Ovary (tissue), 9 donors: ENCODE results near the gene FUOM. TPM values are rescaled to one million over a fixed set of nuclear protein-coding genes. Genes with fewer than 3 reads are reported as not detected.

Source experiments
- DNase-seq, 5 donors: peaks; one replicate each; pipeline ENCODE4 v3.0.0-alpha.2; 2019 to 2020
- H3K27ac ChIP-seq, 2 donors: fragments of 200-600 bp; one replicate each; pipeline versions ENCODE4 v1.5.1 to v1.8.0; 2019 to 2022
- H3K27me3 ChIP-seq: fragments of 200-600 bp; one replicate; pipeline ENCODE4 v1.8.0; 2022
- H3K36me3 ChIP-seq: fragments of 200-600 bp; sonication (generic); one replicate; pipeline ENCODE4 v1.5.1; 2019
- H3K4me1 ChIP-seq: one replicate; pipeline ENCODE4 v1.8.1; 2013; ENCODE audit warnings: mild to moderate bottlenecking, moderate library complexity; ENCODE audit not compliant: insufficient read depth
- H3K4me3 ChIP-seq: fragments of 200-600 bp; sonication (generic); one replicate; pipeline ENCODE4 v1.5.1; 2017
- H3K9me3 ChIP-seq, 2 donors: fragments of 200-600 bp in 1 of 2; sonication (generic) in 1 of 2; one replicate each; pipeline versions ENCODE4 v1.5.1 to v1.8.1; 2013 to 2019; ENCODE audit warnings: mild to moderate bottlenecking in 1 of 2, moderate library complexity in 1 of 2
- CTCF ChIP-seq, 3 donors: fragments of 450-650 bp in 2 of 3; fragments of 200-600 bp in 1 of 3; IDR thresholded peaks; one replicate each; pipeline versions ENCODE4 v1.5.1 to v1.8.0; 2016 to 2022; ENCODE audit warnings: antibody characterized with exemption in 3 of 3, mild to moderate bottlenecking in 1 of 3
- EP300 ChIP-seq: sonication (generic); formaldehyde crosslinking; IDR thresholded peaks from one replicate; pipeline ENCODE4 v1.6.1; 2017; ENCODE audit warnings: antibody characterized with exemption
- POLR2A ChIP-seq: fragments of 450-650 bp; IDR thresholded peaks from one replicate; pipeline ENCODE4 v1.6.1; 2017; ENCODE audit warnings: antibody characterized with exemption, mild to moderate bottlenecking, moderate library complexity
- WGBS, 3 donors: extraction: QIAGEN DNeasy Blood & Tissue Kit in 1 of 3; methylation state at CpG; one replicate each; pipeline versions ENCODE4 v1.1.5 to v1.1.7; 2013 to 2017; 5-methylcytosine and 5-hydroxymethylcytosine counted together
- intact Hi-C, 4 donors: fragments of 100-400 bp; cut with DNase I; formaldehyde crosslinking; loops; one replicate each; pipeline versions ENCODE4 v1.11.0 to v1.15.1; 2022 to 2023
- polyA plus RNA-seq, 2 donors: library from polyadenylated mRNA; stranded (reverse); fragments of 200-250 nt in 1 of 2; fragments of 350-450 nt in 1 of 2; fragmentation: Illumina TruSeq in 1 of 2; extraction: RNeasy Lipid Tissue Mini Kit (QIAGEN cat#74804) in 1 of 2; gene quantifications; one replicate each; pipeline ENCODE4 v1.2.3, GENCODE V29; 2013 to 2014
- total RNA-seq, 7 donors: library from RNA; depleted of rRNA in 2 of 7; stranded (reverse); fragments of >200 nt in 2 of 7; fragmentation: NEBNext Ultra II Directional in 3 of 7; extraction: Animal tissue kit (Norgen Biotek cat#: 25700) in 3 of 7; gene quantifications; one replicate each; pipeline versions ENCODE4 v1.1.0 to v1.2.4, GENCODE V29; 2016 to 2023
- donor health status: DM: no; HTN: no; CAD: no; lungs with moderate emphysema.
- donor health status: DM: no; HTN: no; CAD: no.
- donor health status: Bipolar disorder and iron deficiency.
- donor health status: DM: yes; HTN: yes; CAD: no.
- donor health status: DM: no; HTN: no; CAD: no.
- donor health status: DM: yes; HTN: yes; CAD: no.

FUOM gene
- total and polyA plus RNA-seq, 9 donors, result 1.2 to 26.3 (median 14.8) TPM

- Histone ChIP-seq H3K4me1 (peaks cover 4% of the 10 kb centered on the region), H3K27ac (peak within 1 kb of the TSS in 1 of 2 donors; percentile 65), H3K9me3 (no peaks in the 10 kb centered on the region), H3K4me3 (peak within 1 kb of the TSS; percentile 59), H3K36me3 (no peaks in the 10 kb centered on the region), H3K27me3 (no peaks in the 10 kb centered on the region)
- TF ChIP-seq CTCF (IDR thresholded peaks at IDR 0.05) (peak in 2 of 3 donors; percentile 29 to 42), EP300 (no peak), POLR2A (peak; percentile 62)
- DNase-seq, result peak; percentile 93 to 98 (median 97)
- 0% methylated on average over 43 to 69 of the region's 69 CpGs for WGBS, 3 donors
- intact Hi-C loops, result no loop called here
These were observed 36.3 kb upstream of the FUOM start, which contains the start of gene MTG1 for GRCh38 chr10:133394064-133394663. TSS of gene MTG1 (plus strand) at chr10:133394157. CDS start at chr10:133394221, 64 bp downstream.

GRCh38 chr10:133393401-133394063 is 35.7 kb upstream of the FUOM start:
- H3K27me3 ChIP-seq, result no peaks in the 10 kb centered on the region
- intact Hi-C loops, result no loop called here
- peak overlapping the region; percentile 59 for H3K4me3 ChIP-seq
- TF ChIP-seq POLR2A (no peak), EP300 (no peak), CTCF (IDR thresholded peaks at IDR 0.05) (no peak)
- no peaks in the 10 kb centered on the region for H3K36me3 ChIP-seq
- H3K4me1 ChIP-seq, result peaks cover 4% of the 10 kb centered on the region
- H3K9me3 ChIP-seq, result no peaks in the 10 kb centered on the region
- DNase-seq, result peak in 1 of 5 donors; percentile 36
- peak overlapping the region in 1 of 2 donors; percentile 65 for H3K27ac ChIP-seq
- 21 to 30% (median 24%) methylated on average over 27 of the region's 27 CpGs for WGBS, 3 donors

GRCh38 chr10:133391761-133392518 is 34.1 kb upstream of the FUOM start:
- WGBS, 3 donors, result 78 to 87% (median 84%) methylated on average over 11 to 12 of the region's 12 CpGs
- peak in 1 of 5 donors; percentile 19 for DNase-seq
- no peak for TF ChIP-seq CTCF (IDR thresholded peaks at IDR 0.05)
- no peak for TF ChIP-seq EP300
- TF ChIP-seq POLR2A, result no peak
- Histone ChIP-seq H3K9me3 (no peaks in the 10 kb centered on the region), H3K4me1 (peaks cover 4% of the 10 kb centered on the region), H3K36me3 (no peaks in the 10 kb centered on the region), H3K27me3 (no peaks in the 10 kb centered on the region), H3K27ac (no peak overlapping the region), H3K4me3 (no peak overlapping the region)
- intact Hi-C loops, result no loop called here

- DNase-seq, result no peak
- intact Hi-C loops, result no loop called here
These were observed 33.4 kb upstream of the FUOM start for GRCh38 chr10:133391249-133391635.

More at GRCh38 chr10:133391249-133391635, 33.4 kb upstream of the FUOM start:
- TF ChIP-seq EP300 (no peak), POLR2A (no peak), CTCF (IDR thresholded peaks at IDR 0.05) (no peak)
- H3K4me3 ChIP-seq, result no peak overlapping the region
- no peaks in the 10 kb centered on the region for H3K27me3 ChIP-seq
- no peak overlapping the region for H3K27ac ChIP-seq
- WGBS, 3 donors, result 89 to 93% (median 90%) methylated on average over 12 of the region's 12 CpGs
- no peaks in the 10 kb centered on the region for H3K9me3 ChIP-seq
- H3K36me3 ChIP-seq, result no peaks in the 10 kb centered on the region
- H3K4me1 ChIP-seq, result peaks cover 4% of the 10 kb centered on the region
